Vagina (tissue), 2 donors: ENCODE data around the gene ADK. TPM values are rescaled to one million over a fixed set of nuclear protein-coding genes. Genes with fewer than 3 reads are reported as not detected.

Experiments used
- DNase-seq, 2 donors: peaks; one replicate each; pipeline ENCODE4 v3.0.0-alpha.2; 2017; ENCODE audit errors: extremely low spot score in 2 of 2
- H3K27ac ChIP-seq: fragments of 200-600 bp; sonication (generic); one replicate; pipeline ENCODE4 v1.5.1; 2019
- H3K27me3 ChIP-seq: fragments of 200-600 bp; sonication (generic); one replicate; pipeline ENCODE4 v1.5.1; 2019
- H3K36me3 ChIP-seq, 2 donors: fragments of 200-600 bp; sonication (generic); one replicate each; pipeline ENCODE4 v1.5.1; 2017 to 2019
- H3K4me1 ChIP-seq: fragments of 200-600 bp; sonication (generic); one replicate; pipeline ENCODE4 v1.5.1; 2019
- H3K4me3 ChIP-seq, 2 donors: fragments of 200-600 bp; sonication (generic); 1 replicate in 1 of 2; 2 replicates in 1 of 2; pipeline ENCODE4 v1.5.1; 2016 to 2019
- H3K9me3 ChIP-seq: fragments of 200-600 bp; sonication (generic); one replicate; pipeline ENCODE4 v1.5.1; 2019
- CTCF ChIP-seq, 3 experiments: fragments of 450-650 bp in 2 of 3; fragments of 200-600 bp in 1 of 3; sonication (generic) in 1 of 3; IDR thresholded peaks; one replicate each; pipeline ENCODE4 v1.5.1; 2017 to 2019; ENCODE audit warnings: antibody characterized with exemption in 3 of 3, mild to moderate bottlenecking in 2 of 3, moderate library complexity in 2 of 3
- POLR2A ChIP-seq, 2 donors: fragments of 450-650 bp; IDR thresholded peaks; one replicate each; pipeline ENCODE4 v1.6.1; 2017; ENCODE audit warnings: antibody characterized with exemption in 2 of 2, mild to moderate bottlenecking in 2 of 2, moderate library complexity in 2 of 2
- POLR2AphosphoS5 ChIP-seq, 2 donors: sonication (generic); formaldehyde crosslinking; IDR thresholded peaks; one replicate each; pipeline ENCODE4 v1.9.0; 2017; ENCODE audit warnings: antibody characterized with exemption in 2 of 2, mild to moderate bottlenecking in 2 of 2, low read depth in 1 of 2; ENCODE audit not compliant: insufficient read depth in 1 of 2
- intact Hi-C: fragments of 100-400 bp; cut with DNase I; formaldehyde crosslinking; loops from one replicate; pipeline ENCODE4 v1.15.1; 2023
- total RNA-seq: library from RNA; depleted of rRNA; stranded (reverse); fragments of >200 nt; gene quantifications from one replicate; pipeline ENCODE4 v1.2.3, GENCODE V29; 2016

The ADK gene
- total RNA-seq, 1 donor from 2014 or later: 46.2 TPM

- TF ChIP-seq POLR2AphosphoS5 (IDR thresholded peaks at IDR 0.05; ENCODE audit: insufficient read depth in 1 of 2, low read depth in 1 of 2) (no peak), CTCF (IDR thresholded peaks at IDR 0.05) (no peak), POLR2A (IDR thresholded peaks at IDR 0.05) (no peak)
- Histone ChIP-seq H3K9me3 (no peaks in the 10 kb centered on the region), H3K4me3 (no peak overlapping the region), H3K36me3 (no peaks in the 10 kb centered on the region), H3K27ac (no peak overlapping the region), H3K27me3 (no peaks in the 10 kb centered on the region), H3K4me1 (no peaks in the 10 kb centered on the region)
- DNase-seq: no peak
- intact Hi-C loops: loop anchor here (10.0 kb wide), 2 partner anchors 761 to 971 kb away; partner anchors contain the start of gene COMTD1
These were observed 113.0 kb downstream of the ADK start for GRCh38 chr10:74263996-74264395.

DNA sequence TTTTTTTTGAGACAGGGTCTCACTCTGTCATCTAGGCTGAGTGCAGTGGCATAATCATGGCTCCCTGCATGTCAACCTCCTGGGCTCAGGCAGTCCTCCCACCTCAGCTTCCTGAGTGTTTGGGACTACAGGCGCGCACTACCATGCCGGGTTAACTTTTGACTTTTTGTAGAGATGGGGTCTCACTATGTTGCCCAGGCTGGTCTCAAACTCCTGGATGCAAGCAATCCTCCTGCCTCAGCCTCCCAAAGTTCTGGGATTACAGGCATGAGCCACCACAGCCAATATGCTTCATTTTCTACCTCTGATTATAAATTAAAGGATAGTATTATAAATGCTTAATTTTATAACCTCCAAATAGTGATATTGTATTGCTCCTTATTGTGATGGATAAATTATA is 121.3 kb downstream of the ADK start:
- no peak overlapping the region for H3K27ac ChIP-seq
- no peaks in the 10 kb centered on the region for H3K27me3 ChIP-seq
- H3K4me3 ChIP-seq: no peak overlapping the region
- no peaks in the 10 kb centered on the region for H3K9me3 ChIP-seq
- intact Hi-C loops: no loop called here
- no peak for DNase-seq
- no peaks in the 10 kb centered on the region for H3K36me3 ChIP-seq
- H3K4me1 ChIP-seq: no peaks in the 10 kb centered on the region
- TF ChIP-seq POLR2A (IDR thresholded peaks at IDR 0.05): no peak
- TF ChIP-seq CTCF (IDR thresholded peaks at IDR 0.05): no peak
- no peak for TF ChIP-seq POLR2AphosphoS5 (IDR thresholded peaks at IDR 0.05; ENCODE audit: insufficient read depth in 1 of 2, low read depth in 1 of 2)

DNA sequence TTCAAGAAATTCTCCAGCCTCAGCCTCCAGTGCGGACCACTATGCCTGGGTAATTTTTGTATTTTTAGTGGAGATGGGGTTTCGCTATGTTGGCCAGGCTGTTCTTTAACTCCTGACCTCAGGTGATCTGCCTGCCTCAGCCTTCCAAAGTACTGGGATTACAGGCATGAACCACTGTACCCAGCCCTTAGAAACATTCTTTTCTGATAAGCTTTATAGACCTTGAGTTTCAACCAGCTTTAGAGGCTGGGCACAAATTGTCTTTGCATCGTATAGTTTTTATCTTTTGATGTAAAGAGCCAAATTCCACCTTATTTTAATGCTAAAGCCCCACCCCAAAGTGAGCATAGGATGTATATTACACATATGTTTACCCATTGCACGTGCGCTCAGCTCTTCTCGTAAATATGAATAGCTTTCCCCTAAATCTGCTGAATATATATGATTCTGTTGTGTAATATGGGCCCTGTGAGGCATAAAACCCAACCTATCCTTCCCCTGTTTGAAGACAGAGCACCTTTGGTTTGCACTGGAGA is 124.8 kb downstream of the ADK start:
- no peak overlapping the region for H3K4me3 ChIP-seq
- no peaks in the 10 kb centered on the region for H3K4me1 ChIP-seq
- no peaks in the 10 kb centered on the region for H3K36me3 ChIP-seq
- no peak for TF ChIP-seq CTCF (IDR thresholded peaks at IDR 0.05)
- no peak for TF ChIP-seq POLR2AphosphoS5 (IDR thresholded peaks at IDR 0.05; ENCODE audit: insufficient read depth in 1 of 2, low read depth in 1 of 2)
- no peak for DNase-seq
- intact Hi-C loops: no loop called here
- H3K27me3 ChIP-seq: no peaks in the 10 kb centered on the region
- no peaks in the 10 kb centered on the region for H3K9me3 ChIP-seq
- H3K27ac ChIP-seq: no peak overlapping the region

DNA sequence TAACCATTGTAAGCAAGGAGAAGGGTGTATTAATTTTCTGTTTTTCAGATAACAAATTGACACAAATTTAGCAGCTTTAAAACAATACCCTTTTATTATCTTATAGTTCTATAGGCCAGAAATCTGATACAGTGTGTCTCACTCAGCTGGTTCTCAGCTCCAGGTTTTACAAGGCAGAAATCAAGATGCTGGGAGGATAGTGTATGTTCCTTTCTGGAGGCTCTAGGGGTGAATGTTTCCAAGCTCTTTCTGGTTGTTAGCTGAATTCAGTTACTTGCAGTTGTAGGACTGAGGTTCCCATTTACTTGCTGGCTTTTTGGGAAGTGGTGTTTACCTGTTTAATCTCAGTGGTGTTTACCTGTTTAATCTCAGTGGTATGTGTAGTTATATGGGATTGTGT is 125.4 kb downstream of the ADK start:
- Histone ChIP-seq H3K4me3 (no peak overlapping the region), H3K27ac (no peak overlapping the region), H3K36me3 (no peaks in the 10 kb centered on the region), H3K9me3 (no peaks in the 10 kb centered on the region), H3K4me1 (no peaks in the 10 kb centered on the region), H3K27me3 (no peaks in the 10 kb centered on the region)
- TF ChIP-seq POLR2AphosphoS5 (IDR thresholded peaks at IDR 0.05; ENCODE audit: insufficient read depth in 1 of 2, low read depth in 1 of 2): no peak
- no peak for DNase-seq
- intact Hi-C loops: no loop called here

DNA sequence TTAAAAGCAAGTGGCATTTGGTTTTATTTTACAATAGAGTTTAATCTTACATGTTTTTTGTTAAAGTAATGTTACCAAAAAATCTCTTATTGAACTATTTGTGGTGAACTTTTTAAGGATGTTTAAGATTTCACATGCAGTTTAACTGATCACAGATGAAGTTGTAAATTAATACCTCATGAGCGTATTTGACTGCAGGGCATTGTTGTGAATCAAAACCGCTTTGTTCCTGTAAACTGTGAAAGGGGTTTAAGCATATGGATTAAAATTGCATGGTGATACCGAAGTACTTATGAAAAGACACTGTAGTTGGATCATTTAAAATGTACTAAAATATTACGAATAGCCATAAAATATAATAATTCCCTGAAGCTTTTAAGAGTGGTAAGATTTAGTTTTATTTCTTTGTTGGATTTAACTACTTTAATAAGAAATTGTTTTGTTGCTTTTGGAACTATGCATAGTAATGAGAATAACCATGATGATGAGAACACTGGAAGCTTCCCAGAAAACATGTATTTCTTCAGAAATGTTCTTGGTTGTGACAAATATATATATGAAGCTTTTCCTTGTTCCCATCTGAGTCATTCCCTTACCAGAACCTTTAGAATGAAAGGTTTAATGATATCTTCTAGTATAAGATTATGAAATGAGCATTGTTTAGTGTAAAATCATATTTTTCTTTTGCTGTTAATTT is 131.3 kb downstream of the ADK start:
- intact Hi-C loops: no loop called here
- no peak for TF ChIP-seq POLR2A (IDR thresholded peaks at IDR 0.05)
- no peak for TF ChIP-seq CTCF (IDR thresholded peaks at IDR 0.05)
- TF ChIP-seq POLR2AphosphoS5 (IDR thresholded peaks at IDR 0.05; ENCODE audit: insufficient read depth in 1 of 2, low read depth in 1 of 2): no peak
- DNase-seq: no peak
- no peaks in the 10 kb centered on the region for H3K36me3 ChIP-seq
- no peak overlapping the region for H3K4me3 ChIP-seq
- peaks cover 17% of the 10 kb centered on the region for H3K4me1 ChIP-seq
- no peaks in the 10 kb centered on the region for H3K9me3 ChIP-seq
- H3K27me3 ChIP-seq: no peaks in the 10 kb centered on the region
- H3K27ac ChIP-seq: no peak overlapping the region
